ENCODE data around the gene PPL.

The PPL gene, protein sequence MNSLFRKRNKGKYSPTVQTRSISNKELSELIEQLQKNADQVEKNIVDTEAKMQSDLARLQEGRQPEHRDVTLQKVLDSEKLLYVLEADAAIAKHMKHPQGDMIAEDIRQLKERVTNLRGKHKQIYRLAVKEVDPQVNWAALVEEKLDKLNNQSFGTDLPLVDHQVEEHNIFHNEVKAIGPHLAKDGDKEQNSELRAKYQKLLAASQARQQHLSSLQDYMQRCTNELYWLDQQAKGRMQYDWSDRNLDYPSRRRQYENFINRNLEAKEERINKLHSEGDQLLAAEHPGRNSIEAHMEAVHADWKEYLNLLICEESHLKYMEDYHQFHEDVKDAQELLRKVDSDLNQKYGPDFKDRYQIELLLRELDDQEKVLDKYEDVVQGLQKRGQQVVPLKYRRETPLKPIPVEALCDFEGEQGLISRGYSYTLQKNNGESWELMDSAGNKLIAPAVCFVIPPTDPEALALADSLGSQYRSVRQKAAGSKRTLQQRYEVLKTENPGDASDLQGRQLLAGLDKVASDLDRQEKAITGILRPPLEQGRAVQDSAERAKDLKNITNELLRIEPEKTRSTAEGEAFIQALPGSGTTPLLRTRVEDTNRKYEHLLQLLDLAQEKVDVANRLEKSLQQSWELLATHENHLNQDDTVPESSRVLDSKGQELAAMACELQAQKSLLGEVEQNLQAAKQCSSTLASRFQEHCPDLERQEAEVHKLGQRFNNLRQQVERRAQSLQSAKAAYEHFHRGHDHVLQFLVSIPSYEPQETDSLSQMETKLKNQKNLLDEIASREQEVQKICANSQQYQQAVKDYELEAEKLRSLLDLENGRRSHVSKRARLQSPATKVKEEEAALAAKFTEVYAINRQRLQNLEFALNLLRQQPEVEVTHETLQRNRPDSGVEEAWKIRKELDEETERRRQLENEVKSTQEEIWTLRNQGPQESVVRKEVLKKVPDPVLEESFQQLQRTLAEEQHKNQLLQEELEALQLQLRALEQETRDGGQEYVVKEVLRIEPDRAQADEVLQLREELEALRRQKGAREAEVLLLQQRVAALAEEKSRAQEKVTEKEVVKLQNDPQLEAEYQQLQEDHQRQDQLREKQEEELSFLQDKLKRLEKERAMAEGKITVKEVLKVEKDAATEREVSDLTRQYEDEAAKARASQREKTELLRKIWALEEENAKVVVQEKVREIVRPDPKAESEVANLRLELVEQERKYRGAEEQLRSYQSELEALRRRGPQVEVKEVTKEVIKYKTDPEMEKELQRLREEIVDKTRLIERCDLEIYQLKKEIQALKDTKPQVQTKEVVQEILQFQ (N-terminal part only)

GRCh38 chr16:4936991-4937781 lies at the start of gene PPL:
Gene PPL (minus strand): TSS chr16:4937148. CDS start chr16:4937045, 103 bp downstream.
- Mint-ChIP-seq H3K9me3 (no peaks in the 10 kb centered on the region), H3K4me3 (peak within 1 kb of the TSS; percentile 74 to 83 (median 81)), H3K27me3 (ENCODE audit: low read depth) (peaks cover 75% of the 10 kb centered on the region), H3K4me1 (peaks cover 10% of the 10 kb centered on the region), H3K36me3 (ENCODE audit: low read depth) (no peaks in the 10 kb centered on the region), H3K27ac (peak within 1 kb of the TSS in 2 of 3 experiments; percentile 47 to 64)
- TF ChIP-seq CTCF (IDR thresholded peaks at IDR 0.05; ENCODE audit: unreplicated experiment in 3 of 3) = no peak

DNA sequence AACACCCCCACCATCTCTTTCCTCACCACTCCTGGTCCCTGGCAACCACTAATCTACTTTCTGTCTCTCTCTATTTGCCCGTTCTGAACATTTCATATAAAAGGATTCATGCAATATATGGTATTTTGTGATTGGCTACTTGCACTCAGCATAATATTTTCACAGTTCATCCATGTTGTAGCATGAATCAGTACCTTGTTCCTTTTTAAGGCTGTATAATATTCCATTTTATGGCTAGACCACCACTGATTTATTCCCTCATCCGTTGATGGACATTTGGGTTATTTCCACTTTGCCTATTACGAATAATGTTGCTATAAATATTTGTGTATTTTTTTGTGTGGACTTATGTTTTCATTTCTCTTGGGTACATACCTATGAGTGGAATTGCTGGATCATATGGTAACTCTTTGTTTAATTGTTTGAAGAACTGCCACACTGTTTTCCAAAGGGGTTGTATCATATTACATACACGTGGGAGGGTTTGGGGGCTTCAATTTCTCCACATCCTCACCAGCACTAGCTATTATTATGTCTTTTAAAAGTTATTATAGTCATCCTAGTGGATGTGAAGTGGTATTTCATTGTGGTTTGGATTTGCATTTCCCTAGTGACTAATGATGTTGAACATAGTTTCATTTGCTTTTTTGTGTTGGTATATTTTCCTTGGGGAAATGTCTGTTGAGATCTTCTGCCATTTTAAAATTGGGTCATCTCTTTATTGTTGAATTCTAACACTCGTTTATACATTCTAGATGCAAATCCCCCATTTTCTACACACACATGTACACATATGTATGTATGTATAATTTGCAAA lies 47.4 kb upstream of the PPL start:
- Mint-ChIP-seq H3K36me3 (ENCODE audit: low read depth) (no peaks in the 10 kb centered on the region), H3K27ac (no peak overlapping the region), H3K27me3 (ENCODE audit: low read depth) (peaks cover 52% of the 10 kb centered on the region), H3K4me1 (no peaks in the 10 kb centered on the region), H3K9me3 (peaks cover 2% of the 10 kb centered on the region), H3K4me3 (no peak overlapping the region)
- TF ChIP-seq CTCF (IDR thresholded peaks at IDR 0.05; ENCODE audit: unreplicated experiment in 3 of 3) = no peak

DNA sequence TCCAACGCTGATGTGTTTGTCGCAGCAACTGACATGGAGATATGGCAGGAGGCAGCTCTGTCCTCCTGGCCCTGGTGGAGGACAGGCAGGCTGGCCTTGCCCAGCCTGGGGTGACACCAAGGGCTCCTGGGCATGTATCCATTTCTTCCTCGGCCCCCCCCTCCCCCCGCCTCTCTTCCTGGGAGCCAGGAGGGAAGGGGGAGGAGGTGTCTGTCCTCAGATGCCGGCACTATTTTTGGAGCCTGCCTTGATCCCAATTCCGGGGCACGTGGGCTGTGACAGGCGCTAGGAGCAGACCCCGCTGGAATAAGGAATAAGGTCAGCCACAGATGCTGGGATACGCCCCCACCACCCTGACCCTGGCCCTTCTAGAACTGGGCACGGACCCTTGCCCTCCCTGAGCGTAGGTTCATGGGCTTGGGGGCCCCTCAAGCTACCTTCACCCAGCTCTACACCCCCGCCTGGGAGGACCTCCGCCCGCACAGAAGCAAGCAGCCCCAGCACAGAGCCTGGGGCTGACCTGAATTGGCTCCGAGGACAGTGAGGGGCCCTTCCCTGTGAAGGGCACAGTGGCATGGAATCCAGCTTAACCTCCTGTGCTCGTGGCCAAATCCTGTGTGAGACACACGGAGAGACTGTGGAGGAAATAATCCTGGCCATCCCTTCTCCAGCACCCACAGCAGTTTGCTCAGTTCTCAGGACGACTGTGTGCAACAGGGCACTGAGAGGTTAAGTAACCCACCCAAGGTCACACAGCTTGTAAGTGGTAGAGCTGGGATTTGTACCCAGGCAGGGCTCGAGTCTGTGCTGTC lies 45.3 kb upstream of the PPL start:
- Mint-ChIP-seq H3K27ac (no peak overlapping the region), H3K4me3 (no peak overlapping the region), H3K9me3 (peaks cover 2% of the 10 kb centered on the region), H3K36me3 (ENCODE audit: low read depth) (no peaks in the 10 kb centered on the region), H3K27me3 (ENCODE audit: low read depth) (peaks cover 31% of the 10 kb centered on the region), H3K4me1 (no peaks in the 10 kb centered on the region)
- no peak for TF ChIP-seq CTCF (IDR thresholded peaks at IDR 0.05; ENCODE audit: unreplicated experiment in 3 of 3)

DNA sequence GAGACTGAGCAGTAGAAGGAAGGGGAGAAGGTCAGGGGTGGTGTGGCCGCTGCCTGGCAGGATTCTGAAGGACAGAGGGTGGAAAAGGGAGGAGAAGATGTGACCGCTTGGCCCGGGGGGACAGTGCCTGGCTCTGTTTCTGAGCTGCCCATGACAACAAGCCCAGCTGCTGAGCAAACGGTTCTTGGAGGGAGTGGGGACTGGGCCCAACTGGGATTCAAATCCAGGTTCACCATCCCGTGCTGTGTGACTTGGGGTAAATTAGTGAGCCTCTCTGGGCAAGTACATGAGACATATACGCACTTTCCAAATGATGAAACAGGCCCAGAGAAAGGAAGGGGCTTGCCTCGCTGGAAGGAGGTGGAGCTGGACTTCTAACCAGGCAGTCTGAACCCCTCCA lies 44.5 kb upstream of the PPL start:
- H3K4me1 Mint-ChIP-seq = no peaks in the 10 kb centered on the region
- H3K9me3 Mint-ChIP-seq = peaks cover 2% of the 10 kb centered on the region
- H3K4me3 Mint-ChIP-seq = no peak overlapping the region
- no peak overlapping the region for H3K27ac Mint-ChIP-seq
- TF ChIP-seq CTCF (IDR thresholded peaks at IDR 0.05; ENCODE audit: unreplicated experiment in 3 of 3) = no peak
- H3K36me3 Mint-ChIP-seq (ENCODE audit: low read depth) = no peaks in the 10 kb centered on the region
- H3K27me3 Mint-ChIP-seq (ENCODE audit: low read depth) = peaks cover 26% of the 10 kb centered on the region

Data from nephron (organoid).